ENCODE results near the gene ATAD3C. TPM values are rescaled to one million over a fixed set of nuclear protein-coding genes. Genes with fewer than 3 reads are reported as not detected.
"Not testable (repeated sequence)": the region's sequence is repeated elsewhere in the genome, so short reads cannot be mapped to it uniquely, and the experiment has no call there.

The ATAD3C gene
- total RNA-seq, 1 donor from 2014 or later, result 2.4 TPM

GRCh38 chr1:1428967-1429366, 20.5 kb upstream of the ATAD3C start:
- DNase-seq (ENCODE audit: low spot score); intact Hi-C loops (cut with DNase I); ATAC-seq: not testable (repeated sequence)

- DNase-seq (ENCODE audit: low spot score) (no peak), ATAC-seq (no peak)
- intact Hi-C loops (cut with DNase I), result no loop called here
These were observed 19.8 kb upstream of the ATAD3C start for GRCh38 chr1:1429671-1430073.

- ATAC-seq (peak; percentile 71), DNase-seq (ENCODE audit: low spot score) (peak; percentile 86)
- intact Hi-C loops (cut with DNase I), result no loop called here
These were observed 19.1 kb upstream of the ATAD3C start for GRCh38 chr1:1430114-1430982.

- ATAC-seq (peak; percentile 0), DNase-seq (ENCODE audit: low spot score) (no peak)
- intact Hi-C loops (cut with DNase I), result no loop called here
These were observed 18.3 kb upstream of the ATAD3C start for GRCh38 chr1:1430992-1431844.

- intact Hi-C loops (cut with DNase I), result no loop called here
- DNase-seq (ENCODE audit: low spot score), result peak; percentile 79
- ATAC-seq, result peak; percentile 31
These were observed 17.6 kb upstream of the ATAD3C start for GRCh38 chr1:1431845-1432273.

- intact Hi-C loops (cut with DNase I), result no loop called here
- ATAC-seq (peak; percentile 0), DNase-seq (ENCODE audit: low spot score) (no peak)
These were observed 17.1 kb upstream of the ATAD3C start for GRCh38 chr1:1432274-1432950.

- ATAC-seq (peak; percentile 33), DNase-seq (ENCODE audit: low spot score) (peak; percentile 82)
- intact Hi-C loops (cut with DNase I), result no loop called here
These were observed 16.3 kb upstream of the ATAD3C start for GRCh38 chr1:1432951-1433803.

GRCh38 chr1:1433804-1434130, 15.7 kb upstream of the ATAD3C start:
- DNase-seq (ENCODE audit: low spot score) (no peak), ATAC-seq (no peak)
- intact Hi-C loops (cut with DNase I), result no loop called here

- DNase-seq (ENCODE audit: low spot score) (peak; percentile 85), ATAC-seq (peak; percentile 40)
- intact Hi-C loops (cut with DNase I), result no loop called here
These were observed 15.2 kb upstream of the ATAD3C start for GRCh38 chr1:1434131-1434823.

- ATAC-seq (no peak), DNase-seq (ENCODE audit: low spot score) (no peak)
- intact Hi-C loops (cut with DNase I), result no loop called here
These were observed 14.7 kb upstream of the ATAD3C start for GRCh38 chr1:1434824-1435105.

- ATAC-seq, result peak; percentile 35
- peak; percentile 86 for DNase-seq (ENCODE audit: low spot score)
- intact Hi-C loops (cut with DNase I), result no loop called here
These were observed 14.2 kb upstream of the ATAD3C start, which contains the start of gene VWA1 for GRCh38 chr1:1435106-1435903. Gene VWA1, plus strand, starts transcription at chr1:1435690. Its CDS starts 59 bp downstream, at chr1:1435749.

GRCh38 chr1:1435911-1436629, 13.4 kb upstream of the ATAD3C start:
- DNase-seq (ENCODE audit: low spot score) (no peak), ATAC-seq (no peak)
- intact Hi-C loops (cut with DNase I), result no loop called here

GRCh38 chr1:1436630-1437032, 12.9 kb upstream of the ATAD3C start:
- ATAC-seq (no peak), DNase-seq (ENCODE audit: low spot score) (no peak)
- intact Hi-C loops (cut with DNase I), result no loop called here

GRCh38 chr1:1437033-1437903, 12.2 kb upstream of the ATAD3C start:
- ATAC-seq, result no peak
- DNase-seq (ENCODE audit: low spot score), result no peak
- intact Hi-C loops (cut with DNase I), result no loop called here

GRCh38 chr1:1437904-1438376, 11.5 kb upstream of the ATAD3C start:
- DNase-seq (ENCODE audit: low spot score), result no peak
- intact Hi-C loops (cut with DNase I), result no loop called here
- ATAC-seq, result no peak
